ENCODE results near the gene ACTRT2.

ACTRT2 gene

GRCh38 chr1:3067301-3067670 lies 46.0 kb downstream of the ACTRT2 start:
- Histone ChIP-seq H3K36me3 (ENCODE audit: insufficient read depth, low read length) (no peaks in the 10 kb centered on the region), H3K4me3 (ENCODE audit: low read depth in 1 of 2, low read length in 2 of 2) (no peak overlapping the region), H3K4me2 (ENCODE audit: insufficient read depth, low read length) (no peak overlapping the region), H3K9me3 (ENCODE audit: insufficient read depth, low read length, severe bottlenecking) (no peaks in the 10 kb centered on the region), H4K20me1 (ENCODE audit: insufficient read depth, low read length) (no peaks in the 10 kb centered on the region), H3K4me1 (ENCODE audit: insufficient read depth, low read length) (no peaks in the 10 kb centered on the region), H3K27me3 (ENCODE audit: insufficient read depth, low read length, poor library complexity) (no peaks in the 10 kb centered on the region), H3K9ac (ENCODE audit: low read depth, low read length) (no peak overlapping the region), H3K79me2 (ENCODE audit: insufficient read depth, low read length) (no peaks in the 10 kb centered on the region), H3K27ac (ENCODE audit: low read length) (no peak overlapping the region), H2AFZ (ENCODE audit: low read depth, low read length) (no peak overlapping the region)
- DNase-seq (no peak), ATAC-seq (ENCODE audit: insufficient read depth, low read depth) (no peak)
- no peak for TF ChIP-seq EZH2 (IDR thresholded peaks at IDR 0.05; ENCODE audit: borderline replicate concordance, low read depth, low read length, severe bottlenecking)
- TF ChIP-seq, protein P1, sequence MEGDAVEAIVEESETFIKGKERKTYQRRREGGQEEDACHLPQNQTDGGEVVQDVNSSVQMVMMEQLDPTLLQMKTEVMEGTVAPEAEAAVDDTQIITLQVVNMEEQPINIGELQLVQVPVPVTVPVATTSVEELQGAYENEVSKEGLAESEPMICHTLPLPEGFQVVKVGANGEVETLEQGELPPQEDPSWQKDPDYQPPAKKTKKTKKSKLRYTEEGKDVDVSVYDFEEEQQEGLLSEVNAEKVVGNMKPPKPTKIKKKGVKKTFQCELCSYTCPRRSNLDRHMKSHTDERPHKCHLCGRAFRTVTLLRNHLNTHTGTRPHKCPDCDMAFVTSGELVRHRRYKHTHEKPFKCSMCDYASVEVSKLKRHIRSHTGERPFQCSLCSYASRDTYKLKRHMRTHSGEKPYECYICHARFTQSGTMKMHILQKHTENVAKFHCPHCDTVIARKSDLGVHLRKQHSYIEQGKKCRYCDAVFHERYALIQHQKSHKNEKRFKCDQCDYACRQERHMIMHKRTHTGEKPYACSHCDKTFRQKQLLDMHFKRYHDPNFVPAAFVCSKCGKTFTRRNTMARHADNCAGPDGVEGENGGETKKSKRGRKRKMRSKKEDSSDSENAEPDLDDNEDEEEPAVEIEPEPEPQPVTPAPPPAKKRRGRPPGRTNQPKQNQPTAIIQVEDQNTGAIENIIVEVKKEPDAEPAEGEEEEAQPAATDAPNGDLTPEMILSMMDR (IDR thresholded peaks at IDR 0.05; ENCODE audit: borderline replicate concordance, extremely low read depth, low read length, poor library complexity, severe bottlenecking), result no peak

DNA sequence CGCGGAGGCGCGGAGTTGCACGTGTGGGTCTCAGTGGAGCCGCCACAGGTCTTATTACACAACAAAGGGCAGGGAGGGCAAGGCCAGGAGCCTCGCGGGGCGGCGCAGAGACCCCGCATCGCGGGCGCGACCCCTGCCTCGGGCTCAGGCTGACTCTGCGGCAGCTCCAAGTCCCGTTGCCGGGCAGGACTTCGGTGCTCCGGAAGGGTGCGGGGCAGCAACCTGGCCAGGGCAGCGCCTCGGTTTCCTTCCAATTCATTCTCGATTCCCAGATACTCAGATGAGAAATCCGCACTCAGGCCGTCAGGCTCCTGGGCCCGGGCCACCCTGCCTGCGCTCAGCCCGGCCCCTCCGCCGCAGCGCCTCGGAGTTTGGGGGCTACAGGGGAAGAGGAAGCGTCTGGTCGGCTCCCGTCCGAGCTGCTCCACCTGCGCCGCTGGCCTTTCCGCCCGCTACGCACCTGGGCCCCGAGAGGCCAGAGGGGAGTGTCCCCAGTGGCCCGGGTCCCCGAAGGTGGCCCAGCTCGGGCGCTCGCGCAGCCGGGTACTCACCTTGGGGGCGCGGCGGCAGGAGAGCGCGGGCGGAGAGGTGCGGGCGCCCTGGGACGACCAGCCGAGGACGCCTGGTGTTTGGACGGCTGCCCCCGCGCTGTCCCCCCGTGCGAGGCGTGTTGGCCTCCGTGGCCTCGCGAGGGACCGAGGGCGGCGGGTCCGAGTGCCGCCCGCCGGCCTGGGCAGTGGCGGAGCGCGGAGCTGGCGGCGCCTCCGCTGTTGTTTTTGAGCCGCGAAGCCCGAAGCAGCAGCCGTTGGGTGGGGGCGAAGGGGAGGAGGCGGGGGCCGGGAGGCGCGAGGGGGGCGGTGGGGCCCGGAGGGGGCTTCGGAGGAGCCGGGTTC lies 46.6 kb downstream of the ACTRT2 start:
- Histone ChIP-seq H3K4me3 (ENCODE audit: low read depth in 1 of 2, low read length in 2 of 2) (no peak overlapping the region), H3K4me2 (ENCODE audit: insufficient read depth, low read length) (no peak overlapping the region), H2AFZ (ENCODE audit: low read depth, low read length) (no peak overlapping the region), H3K27ac (ENCODE audit: low read length) (no peak overlapping the region), H4K20me1 (ENCODE audit: insufficient read depth, low read length) (no peaks in the 10 kb centered on the region), H3K9me3 (ENCODE audit: insufficient read depth, low read length, severe bottlenecking) (no peaks in the 10 kb centered on the region), H3K27me3 (ENCODE audit: insufficient read depth, low read length, poor library complexity) (no peaks in the 10 kb centered on the region), H3K36me3 (ENCODE audit: insufficient read depth, low read length) (no peaks in the 10 kb centered on the region), H3K9ac (ENCODE audit: low read depth, low read length) (no peak overlapping the region), H3K4me1 (ENCODE audit: insufficient read depth, low read length) (no peaks in the 10 kb centered on the region), H3K79me2 (ENCODE audit: insufficient read depth, low read length) (no peaks in the 10 kb centered on the region)
- ATAC-seq (ENCODE audit: insufficient read depth, low read depth), result no peak
- TF ChIP-seq, protein P1 (IDR thresholded peaks at IDR 0.05; ENCODE audit: borderline replicate concordance, extremely low read depth, low read length, poor library complexity, severe bottlenecking), result no peak
- no peak for TF ChIP-seq EZH2 (IDR thresholded peaks at IDR 0.05; ENCODE audit: borderline replicate concordance, low read depth, low read length, severe bottlenecking)
- DNase-seq, result no peak

GRCh38 chr1:3068564-3069431 lies 47.5 kb downstream of the ACTRT2 start, which contains the start of gene PRDM16:
Gene PRDM16, plus strand, starts transcription at chr1:3069203. Its CDS starts 57 bp downstream, at chr1:3069260.
- no peak for TF ChIP-seq EZH2 (IDR thresholded peaks at IDR 0.05; ENCODE audit: borderline replicate concordance, low read depth, low read length, severe bottlenecking)
- TF ChIP-seq, protein P1 (IDR thresholded peaks at IDR 0.05; ENCODE audit: borderline replicate concordance, extremely low read depth, low read length, poor library complexity, severe bottlenecking), result no peak
- H3K27me3 ChIP-seq (ENCODE audit: insufficient read depth, low read length, poor library complexity), result no peaks in the 10 kb centered on the region
- H3K4me1 ChIP-seq (ENCODE audit: insufficient read depth, low read length), result no peaks in the 10 kb centered on the region
- ATAC-seq (ENCODE audit: insufficient read depth, low read depth), result no peak
- no peaks in the 10 kb centered on the region for H4K20me1 ChIP-seq (ENCODE audit: insufficient read depth, low read length)
- no peak within 1 kb of the TSS for H2AFZ ChIP-seq (ENCODE audit: low read depth, low read length)
- H3K79me2 ChIP-seq (ENCODE audit: insufficient read depth, low read length), result no peaks in the 10 kb centered on the region
- H3K36me3 ChIP-seq (ENCODE audit: insufficient read depth, low read length), result no peaks in the 10 kb centered on the region
- no peak for DNase-seq
- H3K4me2 ChIP-seq (ENCODE audit: insufficient read depth, low read length), result no peak within 1 kb of the TSS
- H3K4me3 ChIP-seq (ENCODE audit: low read depth in 1 of 2, low read length in 2 of 2), result no peak within 1 kb of the TSS
- no peak within 1 kb of the TSS for H3K27ac ChIP-seq (ENCODE audit: low read length)
- no peak within 1 kb of the TSS for H3K9ac ChIP-seq (ENCODE audit: low read depth, low read length)
- no peaks in the 10 kb centered on the region for H3K9me3 ChIP-seq (ENCODE audit: insufficient read depth, low read length, severe bottlenecking)
